Activated CD8-positive, alpha-beta memory T cell treated with anti-CD3 and anti-CD28 coated beads for 48 hours (primary cell): Measurements from ENCODE around the gene LZTR1.
"Not testable (repeated sequence)": the region's sequence is repeated elsewhere in the genome, so short reads cannot be mapped to it uniquely, and the experiment has no call there.

ENCODE experiments used
- DNase-seq, 3 experiments: peaks; one replicate each; pipeline ENCODE4 v3.0.0-alpha.2; 2020; ENCODE audit warnings: low read depth in 2 of 3, low spot score in 2 of 3

Gene LZTR1

GRCh38 chr22:20965888-20966855, 15.9 kb upstream of the LZTR1 start:
- DNase-seq, result no peak

- DNase-seq, result no peak
Measured at GRCh38 chr22:20966883-20967696, 15.0 kb upstream of the LZTR1 start, which contains the start of gene AIFM3. TSS of gene AIFM3 (plus strand) at chr22:20967255. CDS start at chr22:20967945, 690 bp downstream.

- no peak for DNase-seq
Measured at GRCh38 chr22:20967697-20968211, 14.3 kb upstream of the LZTR1 start.

- no peak for DNase-seq
Measured at GRCh38 chr22:20968281-20968977, 13.7 kb upstream of the LZTR1 start.

GRCh38 chr22:20970939-20971657, 11.0 kb upstream of the LZTR1 start:
- no peak for DNase-seq

- DNase-seq, result not testable (repeated sequence)
Measured at GRCh38 chr22:20972014-20972694, 9.9 kb upstream of the LZTR1 start.

GRCh38 chr22:20972933-20973577, 9.0 kb upstream of the LZTR1 start:
- DNase-seq, result no peak

GRCh38 chr22:20973634-20974286, 8.3 kb upstream of the LZTR1 start:
- DNase-seq, result no peak

- DNase-seq, result no peak
Measured at GRCh38 chr22:20974336-20974955, 7.7 kb upstream of the LZTR1 start.

GRCh38 chr22:20975541-20976290, 6.4 kb upstream of the LZTR1 start:
- no peak for DNase-seq

GRCh38 chr22:20976291-20976877, 5.7 kb upstream of the LZTR1 start:
- no peak for DNase-seq

GRCh38 chr22:20977019-20977418, 5.1 kb upstream of the LZTR1 start:
- no peak for DNase-seq

GRCh38 chr22:20977516-20978170, 4.5 kb upstream of the LZTR1 start:
- DNase-seq, result no peak

- no peak for DNase-seq
Measured at GRCh38 chr22:20978419-20978818, 3.7 kb upstream of the LZTR1 start.

GRCh38 chr22:20979243-20979809, 2.8 kb upstream of the LZTR1 start:
- DNase-seq, result peak in 2 of 3 experiments; percentile 26 to 58

GRCh38 chr22:20979940-20980453, 2.1 kb upstream of the LZTR1 start:
- DNase-seq, result no peak
